GM12878 (cell line): ENCODE results near the gene SRRD.

Experiments
- E2F8 ChIP-seq: fragments of 450-650 bp; IDR thresholded peaks from 2 replicates; pipeline ENCODE4 v1.6.1; 2018; ENCODE audit warnings: mild to moderate bottlenecking, low read depth, moderate library complexity; ENCODE audit not compliant: partially characterized antibody
- EGR1 ChIP-seq, 2 experiments: IDR thresholded peaks; 1 replicate in 1 of 2; 2 replicates in 1 of 2; pipeline ENCODE4 v1.6.1; 2011 to 2012; ENCODE audit warnings: low read depth in 2 of 2, low read length in 2 of 2, borderline replicate concordance in 1 of 2, mild to moderate bottlenecking in 1 of 2, moderate library complexity in 1 of 2
- EP300 ChIP-seq, 2 experiments: fragments of 150-350 bp in 1 of 2; IDR thresholded peaks; 2 replicates each; pipeline ENCODE4 v1.6.1; 2011 to 2012; ENCODE audit warnings: low read depth in 2 of 2, low read length in 2 of 2, borderline replicate concordance in 1 of 2, improper control_type of control experiment in 1 of 2, inconsistent platforms in 1 of 2; ENCODE audit not compliant: control insufficient read depth in 1 of 2
- HDAC2 ChIP-seq: fragments of 200-600 bp; sonication (generic); IDR thresholded peaks from 2 replicates; pipeline ENCODE4 v1.6.1; 2017
- MAX ChIP-seq: IDR thresholded peaks from 2 replicates; pipeline ENCODE4 v1.6.1; 2012; ENCODE audit warnings: low read depth, low read length, improper control_type of control experiment
- MYB ChIP-seq: fragments of 150-350 bp; IDR thresholded peaks from 2 replicates; pipeline ENCODE4 v1.6.1; 2014; ENCODE audit warnings: mild to moderate bottlenecking, low read depth, low read length, borderline replicate concordance
- POLR2A ChIP-seq: IDR thresholded peaks from 2 replicates; pipeline ENCODE4 v1.6.1; 2011; ENCODE audit warnings: low read depth, mild to moderate bottlenecking, low read length
- POLR2AphosphoS5 ChIP-seq: IDR thresholded peaks from 2 replicates; pipeline ENCODE4 v1.6.1; 2011; ENCODE audit warnings: mild to moderate bottlenecking, low read length, inconsistent platforms
- POU2F2 ChIP-seq: IDR thresholded peaks from 3 replicates; pipeline ENCODE4 v1.6.1; 2011; ENCODE audit warnings: low read depth, mild to moderate bottlenecking, low read length, borderline replicate concordance
- USF1 ChIP-seq: IDR thresholded peaks from 2 replicates; pipeline ENCODE4 v1.6.1; 2011; ENCODE audit warnings: borderline replicate concordance, low read depth, mild to moderate bottlenecking, moderate library complexity, mixed read lengths, low read length; ENCODE audit not compliant: insufficient read depth; ENCODE audit errors: extremely low read length
- ZSCAN29 ChIP-seq: fragments of 450-650 bp; IDR thresholded peaks from 2 replicates; pipeline ENCODE4 v1.6.1; 2017; ENCODE audit warnings: mild to moderate bottlenecking, moderate library complexity
- TF ChIP-seq, protein P1 (sequence below): IDR thresholded peaks from 2 replicates; pipeline ENCODE4 v1.6.1; 2012; ENCODE audit warnings: low read depth, low read length, improper control_type of control experiment
- TF ChIP-seq, protein P2 (sequence below), 3 experiments: IDR thresholded peaks in 2 of 3; conservative IDR thresholded peaks in 1 of 3; 2 replicates each; pipeline ENCODE4 v1.5.1; 2011; ENCODE audit warnings: low read depth in 3 of 3, low read length in 3 of 3, mild to moderate bottlenecking in 3 of 3, control low read depth in 2 of 3, moderate library complexity in 2 of 3, inconsistent platforms in 1 of 3, mixed read lengths in 1 of 3; ENCODE audit not compliant: control insufficient read depth in 2 of 3, insufficient read depth in 1 of 3; ENCODE audit errors: extremely low read depth in 1 of 3

- no peak for TF ChIP-seq USF1
- TF ChIP-seq POLR2AphosphoS5, result no peak
- TF ChIP-seq, protein P1, sequence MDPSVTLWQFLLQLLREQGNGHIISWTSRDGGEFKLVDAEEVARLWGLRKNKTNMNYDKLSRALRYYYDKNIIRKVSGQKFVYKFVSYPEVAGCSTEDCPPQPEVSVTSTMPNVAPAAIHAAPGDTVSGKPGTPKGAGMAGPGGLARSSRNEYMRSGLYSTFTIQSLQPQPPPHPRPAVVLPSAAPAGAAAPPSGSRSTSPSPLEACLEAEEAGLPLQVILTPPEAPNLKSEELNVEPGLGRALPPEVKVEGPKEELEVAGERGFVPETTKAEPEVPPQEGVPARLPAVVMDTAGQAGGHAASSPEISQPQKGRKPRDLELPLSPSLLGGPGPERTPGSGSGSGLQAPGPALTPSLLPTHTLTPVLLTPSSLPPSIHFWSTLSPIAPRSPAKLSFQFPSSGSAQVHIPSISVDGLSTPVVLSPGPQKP, result no peak
- no peak for TF ChIP-seq POU2F2
- no peak for TF ChIP-seq ZSCAN29
- TF ChIP-seq E2F8, result no peak
- TF ChIP-seq EP300 (IDR thresholded peaks at IDR 0.05; ENCODE audit: borderline replicate concordance in 1 of 2, control insufficient read depth in 1 of 2, low read depth in 2 of 2, low read length in 2 of 2), result no peak
- TF ChIP-seq, protein P2, sequence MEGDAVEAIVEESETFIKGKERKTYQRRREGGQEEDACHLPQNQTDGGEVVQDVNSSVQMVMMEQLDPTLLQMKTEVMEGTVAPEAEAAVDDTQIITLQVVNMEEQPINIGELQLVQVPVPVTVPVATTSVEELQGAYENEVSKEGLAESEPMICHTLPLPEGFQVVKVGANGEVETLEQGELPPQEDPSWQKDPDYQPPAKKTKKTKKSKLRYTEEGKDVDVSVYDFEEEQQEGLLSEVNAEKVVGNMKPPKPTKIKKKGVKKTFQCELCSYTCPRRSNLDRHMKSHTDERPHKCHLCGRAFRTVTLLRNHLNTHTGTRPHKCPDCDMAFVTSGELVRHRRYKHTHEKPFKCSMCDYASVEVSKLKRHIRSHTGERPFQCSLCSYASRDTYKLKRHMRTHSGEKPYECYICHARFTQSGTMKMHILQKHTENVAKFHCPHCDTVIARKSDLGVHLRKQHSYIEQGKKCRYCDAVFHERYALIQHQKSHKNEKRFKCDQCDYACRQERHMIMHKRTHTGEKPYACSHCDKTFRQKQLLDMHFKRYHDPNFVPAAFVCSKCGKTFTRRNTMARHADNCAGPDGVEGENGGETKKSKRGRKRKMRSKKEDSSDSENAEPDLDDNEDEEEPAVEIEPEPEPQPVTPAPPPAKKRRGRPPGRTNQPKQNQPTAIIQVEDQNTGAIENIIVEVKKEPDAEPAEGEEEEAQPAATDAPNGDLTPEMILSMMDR (IDR thresholded peaks at IDR 0.05 in 2 of 3, conservative IDR thresholded peaks at IDR 0.05 in 1 of 3; ENCODE audit: control insufficient read depth in 2 of 3, extremely low read depth in 1 of 3, insufficient read depth in 1 of 3, low read depth in 3 of 3, low read length in 3 of 3), result no peak
- no peak for TF ChIP-seq POLR2A
- TF ChIP-seq EGR1 (IDR thresholded peaks at IDR 0.05; ENCODE audit: borderline replicate concordance in 1 of 2, low read depth in 2 of 2, low read length in 2 of 2), result no peak
- no peak for TF ChIP-seq MYB
- TF ChIP-seq HDAC2, result no peak
- no peak for TF ChIP-seq MAX
These were observed 20.1 kb downstream of the SRRD start for GRCh38 chr22:26503758-26504157.
